Esophagus muscularis mucosa (tissue), 4 donors: ENCODE data around the gene THUMPD2. TPM values are rescaled to one million over a fixed set of nuclear protein-coding genes. Genes with fewer than 3 reads are reported as not detected.

Experiments used
- DNase-seq: peaks from one replicate; pipeline ENCODE4 v3.0.0-alpha.2; 2017; ENCODE audit errors: extremely low spot score
- H3K27ac ChIP-seq, 4 donors: fragments of 200-600 bp; sonication (generic); replicated peaks in 1 of 4; 1 replicate in 3 of 4; 2 replicates in 1 of 4; pipeline ENCODE4 v1.5.1; 2016 to 2019; ENCODE audit warnings: mild to moderate bottlenecking in 1 of 4
- H3K27me3 ChIP-seq, 4 donors: fragments of 200-600 bp; sonication (generic); one replicate each; pipeline versions ENCODE4 v1.5.1 to v1.6.0; 2016 to 2019
- H3K36me3 ChIP-seq, 4 donors: fragments of 200-600 bp; sonication (generic); one replicate each; pipeline ENCODE4 v1.5.1; 2016 to 2019
- H3K4me1 ChIP-seq, 4 donors: fragments of 200-600 bp; sonication (generic); one replicate each; pipeline ENCODE4 v1.5.1; 2016 to 2019
- H3K4me3 ChIP-seq, 4 donors: fragments of 200-600 bp; sonication (generic); 1 replicate in 2 of 4; 2 replicates in 2 of 4; pipeline ENCODE4 v1.5.1; 2016 to 2019; ENCODE audit warnings: mild to moderate bottlenecking in 4 of 4, moderate library complexity in 1 of 4
- H3K9me3 ChIP-seq, 4 donors: fragments of 200-600 bp; sonication (generic); 1 replicate in 3 of 4; 2 replicates in 1 of 4; pipeline ENCODE4 v1.5.1; 2016 to 2019
- EP300 ChIP-seq: sonication (generic); formaldehyde crosslinking; IDR thresholded peaks from one replicate; pipeline ENCODE4 v1.6.1; 2017; ENCODE audit warnings: antibody characterized with exemption
- POLR2A ChIP-seq: fragments of 450-650 bp; IDR thresholded peaks from one replicate; pipeline ENCODE4 v1.6.1; 2017; ENCODE audit warnings: antibody characterized with exemption, moderate library complexity, mild to moderate bottlenecking, low read depth
- POLR2AphosphoS5 ChIP-seq, 2 donors: sonication (generic); formaldehyde crosslinking; IDR thresholded peaks; one replicate each; pipeline ENCODE4 v1.6.1; 2017; ENCODE audit warnings: antibody characterized with exemption in 2 of 2
- WGBS: methylation state at CpG from one replicate; pipeline ENCODE4 v1.1.5; 2018; 5-methylcytosine and 5-hydroxymethylcytosine counted together
- intact Hi-C: fragments of 100-400 bp; cut with DNase I; formaldehyde crosslinking; loops from one replicate; pipeline ENCODE4 v1.15.1; 2023
- total RNA-seq, 4 donors: library from RNA; depleted of rRNA; stranded (reverse); fragments of >200 nt; gene quantifications; one replicate each; pipeline versions ENCODE4 v1.1.0 to v1.2.1, GENCODE V29; 2016
- TF ChIP-seq, protein P1 (sequence below), 3 experiments: fragments of 200-600 bp in 2 of 3; fragments of 450-650 bp in 1 of 3; sonication (generic) in 2 of 3; IDR thresholded peaks; one replicate each; pipeline ENCODE4 v1.5.1; 2017 to 2019; ENCODE audit warnings: antibody characterized with exemption in 3 of 3, mild to moderate bottlenecking in 2 of 3, moderate library complexity in 1 of 3

THUMPD2 gene, protein sequence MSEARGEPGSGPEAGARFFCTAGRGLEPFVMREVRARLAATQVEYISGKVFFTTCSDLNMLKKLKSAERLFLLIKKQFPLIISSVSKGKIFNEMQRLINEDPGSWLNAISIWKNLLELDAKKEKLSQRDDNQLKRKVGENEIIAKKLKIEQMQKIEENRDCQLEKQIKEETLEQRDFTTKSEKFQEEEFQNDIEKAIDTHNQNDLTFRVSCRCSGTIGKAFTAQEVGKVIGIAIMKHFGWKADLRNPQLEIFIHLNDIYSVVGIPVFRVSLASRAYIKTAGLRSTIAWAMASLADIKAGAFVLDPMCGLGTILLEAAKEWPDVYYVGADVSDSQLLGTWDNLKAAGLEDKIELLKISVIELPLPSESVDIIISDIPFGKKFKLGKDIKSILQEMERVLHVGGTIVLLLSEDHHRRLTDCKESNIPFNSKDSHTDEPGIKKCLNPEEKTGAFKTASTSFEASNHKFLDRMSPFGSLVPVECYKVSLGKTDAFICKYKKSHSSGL
- total RNA-seq, result 10 to 100 TPM in 2 of 4 donors, 1 to 10 TPM in 2; 5.4 to 10.9 (median 9.7) TPM

DNA sequence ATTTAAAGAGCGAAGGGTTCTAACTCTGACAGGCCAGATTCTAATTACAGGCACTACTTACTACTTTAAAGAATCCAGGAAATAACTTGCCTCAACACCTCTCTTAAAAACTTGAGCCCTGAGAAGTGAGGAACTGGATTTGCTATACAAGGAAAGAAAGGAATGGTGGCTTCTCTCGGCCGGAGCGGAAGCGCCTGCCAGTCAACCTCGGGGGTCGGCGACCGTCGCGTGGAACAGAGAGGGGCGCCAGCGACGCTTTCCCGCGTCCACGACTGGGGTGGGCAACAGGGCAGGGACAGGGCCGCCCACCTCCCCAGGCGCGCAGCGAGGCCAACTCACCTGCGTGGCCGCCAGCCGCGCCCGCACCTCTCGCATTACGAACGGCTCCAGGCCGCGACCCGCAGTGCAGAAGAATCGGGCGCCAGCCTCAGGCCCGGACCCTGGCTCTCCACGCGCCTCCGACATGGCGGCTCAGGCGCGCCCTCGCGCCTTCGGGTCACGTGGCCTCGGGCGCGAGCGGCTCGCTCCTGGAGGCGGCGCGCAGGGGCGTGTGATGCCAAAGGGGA, at the start of gene THUMPD2:
THUMPD2 (minus strand) TSS at position 484 of the 566 bp plus-strand sequence; CDS start at position 465, 19 bp downstream.
- H3K4me3 ChIP-seq, result peak within 1 kb of the TSS; percentile 68 to 95 (median 86)
- H3K4me1 ChIP-seq, result peaks cover 12 to 58% (median 49%) of the 10 kb centered on the region in 4 donors
- no peaks in the 10 kb centered on the region for H3K27me3 ChIP-seq
- no peak for DNase-seq
- 0% methylated on average over 5 of the region's 54 CpGs for WGBS
- intact Hi-C loops, result no loop called here
- TF ChIP-seq POLR2AphosphoS5 (IDR thresholded peaks at IDR 0.05) (peak; percentile 81 to 92), EP300 (no peak), POLR2A (peak; percentile 43)
- TF ChIP-seq, protein P1, sequence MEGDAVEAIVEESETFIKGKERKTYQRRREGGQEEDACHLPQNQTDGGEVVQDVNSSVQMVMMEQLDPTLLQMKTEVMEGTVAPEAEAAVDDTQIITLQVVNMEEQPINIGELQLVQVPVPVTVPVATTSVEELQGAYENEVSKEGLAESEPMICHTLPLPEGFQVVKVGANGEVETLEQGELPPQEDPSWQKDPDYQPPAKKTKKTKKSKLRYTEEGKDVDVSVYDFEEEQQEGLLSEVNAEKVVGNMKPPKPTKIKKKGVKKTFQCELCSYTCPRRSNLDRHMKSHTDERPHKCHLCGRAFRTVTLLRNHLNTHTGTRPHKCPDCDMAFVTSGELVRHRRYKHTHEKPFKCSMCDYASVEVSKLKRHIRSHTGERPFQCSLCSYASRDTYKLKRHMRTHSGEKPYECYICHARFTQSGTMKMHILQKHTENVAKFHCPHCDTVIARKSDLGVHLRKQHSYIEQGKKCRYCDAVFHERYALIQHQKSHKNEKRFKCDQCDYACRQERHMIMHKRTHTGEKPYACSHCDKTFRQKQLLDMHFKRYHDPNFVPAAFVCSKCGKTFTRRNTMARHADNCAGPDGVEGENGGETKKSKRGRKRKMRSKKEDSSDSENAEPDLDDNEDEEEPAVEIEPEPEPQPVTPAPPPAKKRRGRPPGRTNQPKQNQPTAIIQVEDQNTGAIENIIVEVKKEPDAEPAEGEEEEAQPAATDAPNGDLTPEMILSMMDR (IDR thresholded peaks at IDR 0.05), result no peak
- H3K27ac ChIP-seq, result peak within 1 kb of the TSS; percentile 82 to 88 (median 86)
- no peaks in the 10 kb centered on the region for H3K9me3 ChIP-seq
- H3K36me3 ChIP-seq, result no peaks in the 10 kb centered on the region

DNA sequence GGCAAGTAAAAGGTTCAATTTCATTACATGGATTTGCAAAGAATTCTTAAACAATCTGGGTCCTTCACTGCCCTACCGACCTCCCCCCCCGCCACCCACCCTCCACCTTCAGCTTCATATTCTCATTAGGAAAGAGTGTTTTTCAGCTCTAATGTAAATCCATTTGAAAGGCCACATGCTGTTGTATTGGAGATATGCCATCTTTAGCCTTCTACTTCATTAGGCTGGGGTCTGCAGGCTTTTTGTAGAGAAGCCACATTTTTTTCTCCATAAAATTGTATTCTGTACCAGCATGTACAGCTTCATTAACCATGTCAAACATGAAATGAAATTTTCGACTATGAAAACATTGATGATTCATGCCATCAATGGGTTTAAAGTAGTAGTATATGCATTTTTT, 42.8 kb upstream of the THUMPD2 start:
- H3K4me3 ChIP-seq, result no peak overlapping the region
- H3K27ac ChIP-seq, result no peak overlapping the region
- no peaks in the 10 kb centered on the region for H3K4me1 ChIP-seq
- 68% methylated on average over 3 of the region's 3 CpGs for WGBS
- intact Hi-C loops, result no loop called here
- H3K27me3 ChIP-seq, result no peaks in the 10 kb centered on the region
- no peaks in the 10 kb centered on the region for H3K9me3 ChIP-seq
- no peak for TF ChIP-seq POLR2AphosphoS5 (IDR thresholded peaks at IDR 0.05)
- TF ChIP-seq, protein P1 (IDR thresholded peaks at IDR 0.05), result no peak
- TF ChIP-seq EP300, result no peak
- no peak for TF ChIP-seq POLR2A
- no peak for DNase-seq
- H3K36me3 ChIP-seq, result no peaks in the 10 kb centered on the region

DNA sequence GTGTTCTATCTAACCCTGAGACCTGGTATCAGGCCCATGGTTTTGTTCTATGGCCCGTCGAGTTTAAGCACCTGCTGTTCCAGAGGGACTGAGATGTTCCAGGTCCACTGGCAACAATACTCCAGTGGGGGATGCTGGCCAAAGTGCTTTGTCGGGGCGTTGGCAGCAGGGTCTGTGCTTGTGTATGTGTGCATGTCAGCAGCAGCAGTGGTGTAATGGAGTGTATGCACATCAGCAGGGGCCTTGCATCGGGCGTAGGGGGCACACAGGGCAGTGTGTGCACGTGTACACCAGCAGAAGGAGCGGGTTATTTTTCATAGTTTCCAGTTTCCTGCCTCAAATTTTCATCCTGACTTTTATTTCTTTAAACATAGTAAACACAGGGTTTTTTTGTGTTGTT, 37.8 kb upstream of the THUMPD2 start:
- Histone ChIP-seq H3K27ac (no peak overlapping the region), H3K4me1 (no peaks in the 10 kb centered on the region), H3K4me3 (no peak overlapping the region), H3K9me3 (no peaks in the 10 kb centered on the region), H3K27me3 (no peaks in the 10 kb centered on the region), H3K36me3 (no peaks in the 10 kb centered on the region)
- DNase-seq, result no peak
- intact Hi-C loops, result no loop called here
- TF ChIP-seq, protein P1 (IDR thresholded peaks at IDR 0.05), result no peak
- no peak for TF ChIP-seq POLR2AphosphoS5 (IDR thresholded peaks at IDR 0.05)
- TF ChIP-seq EP300, result no peak
- TF ChIP-seq POLR2A, result no peak
- 73% methylated on average over 8 of the region's 8 CpGs for WGBS

DNA sequence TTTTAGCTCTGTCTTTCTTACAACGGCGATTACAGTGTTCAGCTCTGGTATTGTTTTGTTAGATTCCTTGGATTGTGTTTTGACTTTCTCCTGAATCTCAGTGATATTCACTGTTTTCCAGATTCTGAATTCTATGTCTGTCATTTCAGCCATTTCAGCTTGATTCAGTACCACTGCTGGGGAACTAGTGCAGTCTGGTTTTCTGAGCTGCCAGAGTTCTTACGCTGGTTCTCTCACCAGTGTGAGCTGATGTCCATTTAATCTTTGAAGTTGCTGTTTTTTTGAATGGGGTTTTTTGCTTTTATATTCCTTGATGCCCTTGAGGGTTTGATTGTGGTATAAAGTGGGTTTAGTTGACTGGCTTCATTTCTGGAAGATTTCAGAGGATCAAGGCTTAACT, 37.4 kb upstream of the THUMPD2 start:
- no peak overlapping the region for H3K27ac ChIP-seq
- no peaks in the 10 kb centered on the region for H3K27me3 ChIP-seq
- no peak overlapping the region for H3K4me3 ChIP-seq
- no peak for TF ChIP-seq POLR2AphosphoS5 (IDR thresholded peaks at IDR 0.05)
- DNase-seq, result no peak
- H3K9me3 ChIP-seq, result no peaks in the 10 kb centered on the region
- 93% methylated on average over 3 of the region's 3 CpGs for WGBS
- H3K4me1 ChIP-seq, result no peaks in the 10 kb centered on the region
- intact Hi-C loops, result no loop called here
- no peaks in the 10 kb centered on the region for H3K36me3 ChIP-seq

DNA sequence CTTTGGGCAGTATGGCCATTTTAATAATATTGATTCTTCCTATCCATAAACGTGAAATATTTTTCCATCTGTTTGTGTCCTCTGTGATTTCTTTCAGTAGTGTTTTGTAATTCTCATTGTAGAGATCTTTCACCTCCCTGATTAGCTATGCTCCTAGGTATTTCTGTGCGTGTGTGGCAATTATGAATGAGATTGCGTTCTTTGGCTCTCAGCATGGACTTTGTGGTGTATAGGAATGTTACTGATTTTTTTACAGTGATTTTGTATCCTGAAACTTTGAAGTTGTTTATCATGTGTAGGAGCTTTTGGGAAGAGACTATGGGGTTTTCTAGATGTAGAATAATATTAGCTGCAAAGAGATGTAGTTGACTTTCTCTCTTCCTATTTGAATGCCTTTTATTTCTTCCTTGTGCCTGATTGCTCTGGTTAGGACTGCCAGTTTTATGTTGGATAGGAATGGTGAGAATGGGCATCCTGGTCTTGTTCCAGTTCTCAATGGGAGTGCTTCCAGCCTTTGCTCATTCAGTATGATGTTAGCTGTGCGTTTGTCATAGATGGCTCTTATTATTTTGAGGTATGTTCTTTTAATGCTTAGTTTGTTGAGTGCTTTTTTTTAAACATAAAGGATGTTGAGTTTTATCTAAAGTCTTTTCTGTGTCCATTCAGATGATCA, 27.0 kb upstream of the THUMPD2 start:
- DNase-seq, result no peak
- Histone ChIP-seq H3K9me3 (peaks cover 0 to 23% (median 9%) of the 10 kb centered on the region in 4 donors), H3K4me1 (no peaks in the 10 kb centered on the region), H3K36me3 (no peaks in the 10 kb centered on the region), H3K27me3 (no peaks in the 10 kb centered on the region), H3K27ac (no peak overlapping the region), H3K4me3 (no peak overlapping the region)
- 68% methylated on average over 4 of the region's 4 CpGs for WGBS
- intact Hi-C loops, result no loop called here
- no peak for TF ChIP-seq EP300
- TF ChIP-seq, protein P1 (IDR thresholded peaks at IDR 0.05), result no peak
- peak in 1 of 2 donors; percentile 7 for TF ChIP-seq POLR2AphosphoS5 (IDR thresholded peaks at IDR 0.05)
